ENCODE data around the gene CHRNE.
A peak's percentile ranks its signal among the peaks of the same experiment; 100 is the strongest.
"Not testable (repeated sequence)": the region's sequence is repeated elsewhere in the genome, so short reads cannot be mapped to it uniquely, and the experiment has no call there.

Gene CHRNE

DNA sequence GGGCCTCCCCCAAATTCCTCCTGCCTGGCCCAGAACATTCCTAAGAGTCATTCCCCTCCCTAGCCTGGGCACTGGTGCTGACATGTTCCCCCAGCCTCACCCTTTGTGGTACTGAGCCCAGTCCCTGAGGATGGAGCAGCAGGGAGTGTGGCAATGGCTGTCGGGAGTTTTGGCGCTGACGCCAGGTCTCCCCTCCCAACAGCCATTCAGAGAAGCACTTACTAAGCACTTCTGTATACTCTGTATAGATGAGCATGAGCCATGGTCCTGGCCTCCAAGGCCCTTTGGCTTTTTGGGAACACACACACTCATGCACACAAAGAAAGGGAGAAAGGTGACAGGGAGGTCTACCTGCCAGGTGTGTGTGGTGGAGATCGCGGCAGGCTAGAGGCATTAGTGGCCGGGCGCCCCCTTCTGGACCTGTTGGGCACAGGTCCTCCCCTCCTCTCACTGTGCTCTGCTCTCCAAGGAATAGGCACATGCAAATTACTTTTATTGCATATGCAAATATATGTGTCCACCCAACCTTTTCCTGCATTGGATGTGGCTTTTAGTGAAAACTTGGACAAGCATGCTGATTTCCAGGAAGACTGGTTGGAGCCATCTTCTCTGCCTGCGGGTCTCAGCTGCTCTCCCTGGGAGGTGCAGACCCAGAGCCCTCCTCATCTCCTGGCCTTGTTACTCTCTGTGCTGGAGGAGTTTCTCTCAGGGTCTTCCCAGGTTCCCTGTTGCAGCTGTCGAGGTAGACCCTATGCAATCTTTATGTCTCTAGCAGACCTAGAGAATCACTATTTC, 20.9 kb downstream of the CHRNE start:
- peak; percentile 63 for DNase-seq

GRCh38 chr17:4880857-4881256, 22.0 kb downstream of the CHRNE start:
- DNase-seq: no peak

- no peak for DNase-seq
Measured at GRCh38 chr17:4879601-4880000, 23.3 kb downstream of the CHRNE start.

GRCh38 chr17:4877089-4877488, 25.8 kb downstream of the CHRNE start:
- DNase-seq: no peak

GRCh38 chr17:4872786-4873185, 30.1 kb downstream of the CHRNE start:
- DNase-seq: no peak

DNA sequence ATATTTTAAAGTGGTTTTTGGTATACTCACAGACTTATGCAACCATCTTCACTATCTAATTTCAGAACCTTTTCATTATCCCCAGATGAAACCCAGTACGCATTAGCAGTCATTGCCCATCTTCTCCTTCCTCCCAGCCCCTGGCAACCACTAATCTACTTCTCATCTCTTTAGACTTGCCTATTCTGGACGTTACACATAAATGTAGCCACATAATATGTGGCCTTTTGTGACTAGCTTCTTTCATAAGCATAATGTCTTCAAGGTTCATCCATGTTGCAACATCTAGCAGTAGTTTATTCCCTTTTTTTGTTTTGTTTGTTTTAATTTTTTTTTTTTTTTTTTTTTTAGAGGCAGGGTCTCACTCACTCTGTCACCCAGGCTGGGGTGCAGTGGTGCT, 32.0 kb downstream of the CHRNE start:
- no peak for DNase-seq

GRCh38 chr17:4869058-4869998, 33.6 kb downstream of the CHRNE start:
- not testable (repeated sequence) for DNase-seq

DNA sequence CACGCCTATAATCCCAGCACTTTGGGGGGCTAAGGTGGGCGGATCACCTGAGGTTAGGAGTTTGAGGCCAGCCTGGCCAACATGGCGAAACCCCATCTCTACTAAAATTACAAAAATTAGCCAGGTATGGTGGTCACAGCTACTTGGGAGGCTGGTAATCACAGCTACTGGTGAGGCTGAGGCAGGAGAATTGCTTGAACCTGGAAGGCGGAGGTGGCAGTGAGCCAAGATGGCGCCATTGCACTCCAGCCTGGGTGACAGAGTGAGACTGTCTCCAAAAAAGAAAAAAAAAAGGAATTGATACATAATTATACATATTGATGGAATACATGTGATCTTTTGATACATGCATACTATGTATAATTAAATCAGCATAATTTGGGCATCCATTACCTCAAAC, 35.4 kb downstream of the CHRNE start:
- DNase-seq: not testable (repeated sequence)

- DNase-seq: no peak
Measured at GRCh38 chr17:4863321-4863720, 39.6 kb downstream of the CHRNE start.

DNA sequence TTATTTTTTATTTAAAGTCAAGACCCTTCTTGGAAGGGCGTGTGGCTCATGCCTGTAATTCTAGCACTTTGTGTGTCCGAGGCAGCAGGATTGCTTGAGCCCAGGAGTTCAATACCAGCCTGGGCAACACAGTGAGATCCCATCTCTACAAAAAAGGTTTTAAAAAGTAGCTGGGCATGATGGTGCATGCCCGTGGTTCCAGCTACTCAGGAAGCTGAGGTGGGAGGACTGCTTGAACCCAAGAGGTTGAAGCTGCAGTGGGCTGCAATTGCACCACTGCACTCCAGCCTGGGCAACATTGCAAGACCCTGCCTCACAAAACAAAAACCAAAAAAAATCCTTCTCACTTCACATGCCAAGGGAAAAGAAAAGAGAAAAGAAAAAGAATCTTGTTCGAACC, 40.2 kb downstream of the CHRNE start:
- DNase-seq: no peak

DNA sequence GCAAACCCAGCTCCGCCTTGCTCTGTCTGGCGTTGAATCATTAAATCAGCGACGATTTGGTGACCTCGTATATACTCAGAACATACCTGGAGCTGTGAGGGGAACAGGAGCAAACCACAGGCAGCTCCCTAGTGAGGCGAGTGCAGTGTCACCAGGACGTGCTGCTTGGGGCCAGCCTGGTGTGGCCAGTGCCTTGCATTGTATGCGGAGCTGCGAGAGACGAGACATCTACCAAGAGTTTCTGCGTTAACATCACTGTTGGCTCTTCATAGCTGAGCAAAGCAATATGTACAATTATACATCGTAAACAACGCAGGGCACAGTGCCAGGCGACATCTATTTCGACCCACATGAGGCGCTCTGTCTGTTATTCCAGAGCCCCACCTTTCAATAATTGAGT, 41.8 kb downstream of the CHRNE start:
- DNase-seq: no peak

DNA sequence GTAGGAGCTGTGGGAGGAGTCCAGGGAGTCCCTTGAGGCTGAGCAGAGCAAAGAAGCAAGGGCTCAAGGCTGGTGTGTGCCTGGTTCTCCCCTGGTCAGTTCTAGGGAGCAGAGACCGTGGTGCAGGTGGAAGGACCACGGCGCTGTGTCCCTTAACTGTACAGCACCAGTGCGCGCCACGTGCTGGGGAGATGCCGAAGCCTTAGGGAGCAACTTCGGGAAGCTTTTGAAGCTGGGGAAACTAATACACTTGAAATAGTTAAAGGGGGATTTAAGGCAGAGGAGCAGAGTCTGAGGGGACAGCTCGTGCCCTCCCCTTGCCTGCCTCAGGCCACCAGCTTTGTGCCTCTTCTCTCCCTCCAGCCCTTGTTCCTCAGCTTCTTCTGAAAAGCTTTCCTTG, 42.2 kb downstream of the CHRNE start:
- no peak for DNase-seq

DNA sequence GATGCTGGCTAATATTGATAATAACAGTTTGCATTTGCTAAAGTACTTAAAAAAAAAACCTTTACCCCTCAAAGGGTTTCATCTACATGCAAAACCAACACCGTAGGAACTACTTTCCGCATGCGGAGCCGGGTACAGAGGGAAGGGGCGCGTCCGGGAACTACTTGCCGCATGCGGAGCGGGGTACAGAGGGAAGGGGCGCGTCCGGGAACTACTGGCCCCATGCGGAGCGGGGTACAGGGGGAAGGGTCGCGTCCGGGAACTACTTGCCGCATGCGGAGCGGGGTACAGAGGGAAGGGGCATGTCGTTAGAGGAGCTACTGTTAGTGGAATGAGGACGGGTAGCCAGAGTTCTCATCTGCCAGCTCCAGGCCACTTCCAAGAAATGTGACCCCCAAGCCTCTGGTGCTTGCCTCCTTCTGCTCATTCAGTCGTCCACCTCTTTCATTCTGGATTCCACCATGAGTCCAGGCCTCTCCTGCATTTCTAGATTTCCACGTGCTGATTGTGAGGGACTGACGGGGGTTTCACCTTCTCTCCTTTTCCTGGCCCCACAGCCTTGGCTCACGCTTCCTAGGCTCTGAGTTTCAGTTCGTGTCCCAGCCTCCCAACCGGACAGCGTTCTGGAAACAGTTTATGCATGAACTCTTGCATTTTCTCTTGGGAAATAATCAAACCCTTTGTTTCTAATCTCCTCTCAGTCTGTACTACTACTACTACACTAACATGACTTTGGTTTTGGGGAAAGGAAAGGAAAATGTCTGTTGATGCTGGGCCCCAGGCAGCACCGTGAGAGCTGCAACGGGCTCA, 42.9 kb downstream of the CHRNE start:
- DNase-seq: no peak

DNA sequence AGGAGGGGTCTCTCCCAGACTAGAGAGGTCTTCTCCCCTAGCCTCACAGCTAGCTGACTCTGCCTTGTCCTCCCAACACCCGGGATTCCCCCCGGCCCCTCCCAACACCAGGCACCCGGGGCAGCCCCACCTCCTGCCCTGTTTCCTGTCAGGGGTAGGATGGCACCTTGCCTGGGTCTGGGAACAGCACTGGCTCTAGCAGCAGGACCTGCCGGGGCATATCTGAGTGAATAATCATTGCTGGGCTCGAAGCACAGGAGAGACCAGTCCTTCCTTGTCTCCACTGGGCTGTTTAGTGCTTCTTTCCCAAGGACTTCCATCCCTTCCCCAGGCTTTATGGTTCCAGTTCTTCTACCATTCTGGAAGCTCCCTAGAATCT, 44.0 kb downstream of the CHRNE start:
- no peak for DNase-seq

GRCh38 chr17:4858068-4858881, 44.6 kb downstream of the CHRNE start:
- DNase-seq: no peak

GRCh38 chr17:4857347-4857746, 45.6 kb downstream of the CHRNE start:
- not testable (repeated sequence) for DNase-seq

GRCh38 chr17:4856937-4857314, 46.0 kb downstream of the CHRNE start:
- DNase-seq: no peak

DNA sequence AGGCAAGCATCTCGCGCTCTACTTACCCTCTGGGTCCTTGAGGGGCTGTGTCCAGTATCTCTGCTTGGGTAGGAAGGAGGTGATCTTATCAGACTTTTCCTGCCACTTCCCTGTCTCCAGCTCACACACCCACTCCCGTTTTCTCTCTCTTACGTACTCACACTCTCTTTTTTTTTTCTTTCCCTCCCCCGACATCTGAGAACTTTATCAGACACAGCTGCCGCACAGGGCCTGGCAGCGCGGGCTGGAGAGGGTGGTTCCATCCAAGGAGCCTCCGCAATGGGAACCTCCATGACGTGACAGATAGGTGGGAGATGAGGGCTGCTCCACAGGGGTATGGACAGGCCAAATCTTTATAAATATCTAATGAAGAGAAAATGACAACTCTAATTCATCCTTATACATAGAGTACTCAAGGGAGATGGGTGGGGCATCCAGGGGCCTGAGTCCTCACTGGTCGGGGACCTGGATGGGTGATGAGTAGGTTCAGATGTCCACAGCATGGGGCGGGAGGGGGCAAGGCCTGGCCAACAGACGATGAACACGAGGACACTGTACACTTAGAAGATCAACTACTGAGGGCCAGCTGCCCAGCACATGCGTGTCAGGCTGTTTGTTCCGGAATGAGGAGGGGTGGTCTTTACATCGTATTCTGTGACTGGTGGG, 46.5 kb downstream of the CHRNE start:
- no peak for DNase-seq

DNA sequence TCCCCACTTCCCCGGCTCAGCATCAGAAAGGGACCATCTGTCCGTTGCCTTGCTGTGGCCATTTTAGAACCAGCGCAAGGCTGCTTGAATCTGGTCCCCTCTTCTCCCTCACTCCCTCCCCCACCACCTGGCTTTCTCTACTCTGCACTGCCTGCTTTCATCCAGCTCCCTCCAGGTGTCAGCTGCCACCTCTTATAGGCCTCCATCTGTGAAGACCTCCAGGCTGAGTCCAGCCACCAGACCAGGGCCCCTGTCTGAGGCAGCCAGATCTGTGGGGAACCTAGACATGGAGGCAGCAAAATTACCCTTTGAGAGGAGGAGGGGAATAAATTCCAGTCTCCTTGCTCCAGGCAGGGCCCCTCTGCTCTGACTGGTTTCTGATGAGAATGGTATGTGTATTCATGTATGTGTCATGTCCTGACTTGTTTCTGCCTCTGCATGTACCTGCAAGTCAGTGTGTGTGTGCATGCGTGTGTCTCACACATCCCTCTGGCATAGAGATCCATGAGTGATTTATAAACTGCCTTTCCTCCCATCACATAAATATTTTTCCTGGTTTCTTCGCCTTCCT, 48.7 kb downstream of the CHRNE start:
- no peak for DNase-seq

DNA sequence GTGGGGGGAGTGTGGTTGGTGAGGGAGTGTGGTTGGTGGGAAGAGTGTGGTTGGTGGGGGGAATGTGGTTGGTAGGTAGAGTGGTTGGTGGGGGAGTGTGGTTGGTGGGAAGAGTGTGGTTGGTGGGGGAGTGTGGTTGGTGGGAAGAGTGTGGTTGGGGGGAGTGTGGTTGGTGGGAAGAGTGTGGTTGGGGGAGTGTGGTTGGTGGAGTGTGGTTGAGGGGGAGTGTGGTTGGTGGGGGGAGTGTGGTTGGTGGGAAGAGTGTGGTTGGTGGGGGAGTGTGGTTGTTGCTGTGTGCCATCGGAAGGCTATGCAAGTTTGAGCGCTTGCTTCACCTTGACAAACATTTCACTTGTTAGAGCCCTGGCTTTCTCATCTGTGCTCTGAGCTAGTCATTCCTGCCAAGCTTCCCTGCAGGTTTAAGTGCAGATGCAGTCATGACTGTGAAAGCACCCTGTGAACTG, 49.7 kb downstream of the CHRNE start:
- DNase-seq: no peak

GRCh38 chr17:4852567-4853207, 50.2 kb downstream of the CHRNE start:
- DNase-seq: no peak

All from activated naive CD4-positive, alpha-beta T cell treated with Interleukin-2 at 50 U/mL for 16 hours (primary cell).